Measurements from ENCODE around the gene FAM168A.

- TF ChIP-seq CTCF (IDR thresholded peaks at IDR 0.05) (no peak), POLR2A (IDR thresholded peaks at IDR 0.05) (no peak)
Measured at GRCh38 chr11:73532310-73532709, 65.6 kb downstream of the FAM168A start.

All from lower leg skin (tissue), 3 donors.